Stimulated activated CD8-positive, alpha-beta memory T cell treated with anti-CD3 and anti-CD28 coated beads, Interleukin-2, amount 100 ng/mL, for 48 hours (primary cell): Measurements from ENCODE around the gene SPTAN1.
"Not testable (repeated sequence)": the region's sequence is repeated elsewhere in the genome, so short reads cannot be mapped to it uniquely, and the experiment has no call there.

Experiments
- DNase-seq, 2 donors: peaks; one replicate each; pipeline ENCODE4 v3.0.0-alpha.2; 2020; ENCODE audit warnings: low read depth in 2 of 2

The SPTAN1 gene

DNA sequence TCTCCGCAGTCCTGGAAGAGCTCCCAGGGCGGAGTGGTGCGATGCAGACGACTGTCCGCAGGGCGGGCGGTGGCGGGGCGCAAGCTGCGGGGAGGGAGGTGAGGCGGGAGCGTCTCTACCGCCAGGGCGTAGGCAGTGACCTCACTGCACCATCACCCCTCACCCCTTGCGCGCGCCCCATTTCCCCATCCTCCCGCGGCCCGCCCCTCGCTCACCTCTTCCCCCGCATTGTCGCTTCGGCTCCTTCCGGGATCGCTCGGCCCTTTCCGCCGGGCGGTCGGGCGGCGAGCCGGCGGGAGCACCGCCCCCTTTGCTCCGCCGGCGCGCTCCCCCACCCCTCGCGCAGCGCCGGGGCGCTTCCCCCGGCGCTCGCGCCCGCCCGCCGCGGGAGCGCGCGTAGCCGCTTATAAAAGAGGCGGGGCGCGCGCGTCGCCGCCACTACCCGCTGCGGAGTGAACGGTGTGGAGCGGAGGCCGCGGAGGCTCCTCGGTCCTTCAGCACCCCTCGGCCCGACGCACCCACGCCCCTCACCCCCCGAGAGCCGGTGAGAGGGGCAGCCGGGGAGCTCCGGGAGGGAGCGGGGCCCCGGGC, at the start of gene SPTAN1:
SPTAN1 (plus strand) TSS at position 435 of the 591 bp plus-strand sequence. CDS start 14,154 bp downstream, outside the sequence.
- peak; percentile 86 to 90 for DNase-seq

DNA sequence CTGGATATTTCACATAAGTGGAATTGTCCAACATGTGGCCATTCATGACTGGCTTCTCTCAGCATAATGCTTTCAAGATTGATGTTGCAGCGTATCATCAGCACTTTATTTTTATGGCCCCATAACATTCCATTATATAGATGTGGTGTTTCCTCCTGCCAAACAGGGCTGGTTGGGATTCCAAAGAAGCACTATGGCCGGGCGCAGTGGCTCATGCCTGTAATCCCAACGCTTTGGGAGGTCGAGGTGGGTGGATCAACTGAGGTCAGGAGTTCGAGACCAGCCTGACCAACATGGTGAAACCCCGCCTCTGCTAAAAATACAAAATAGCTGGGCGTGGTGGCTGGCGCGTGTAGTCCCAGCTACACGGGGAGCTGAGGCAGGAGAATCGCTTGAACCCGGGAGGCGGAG, 49.0 kb upstream of the SPTAN1 start:
- not testable (repeated sequence) for DNase-seq

DNA sequence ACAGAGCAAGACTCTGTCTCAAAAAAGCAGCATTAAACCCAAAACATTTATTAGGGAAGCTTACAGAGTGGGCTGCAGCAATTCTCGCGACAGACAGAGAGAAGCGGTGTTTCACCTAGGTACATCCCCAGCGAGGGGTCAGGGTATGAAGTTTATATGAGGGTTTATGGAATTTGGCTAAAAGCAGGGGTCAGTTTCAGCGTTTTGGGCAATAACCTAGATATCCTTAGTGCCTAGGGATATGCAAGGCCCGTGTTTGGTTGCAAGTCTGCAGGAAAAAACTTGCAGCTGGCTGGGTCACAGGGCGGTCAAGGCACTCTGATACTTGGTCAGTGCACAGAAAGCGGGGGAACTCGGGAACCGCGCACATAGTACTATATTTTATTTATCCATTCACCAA, 48.5 kb upstream of the SPTAN1 start:
- no peak for DNase-seq

DNA sequence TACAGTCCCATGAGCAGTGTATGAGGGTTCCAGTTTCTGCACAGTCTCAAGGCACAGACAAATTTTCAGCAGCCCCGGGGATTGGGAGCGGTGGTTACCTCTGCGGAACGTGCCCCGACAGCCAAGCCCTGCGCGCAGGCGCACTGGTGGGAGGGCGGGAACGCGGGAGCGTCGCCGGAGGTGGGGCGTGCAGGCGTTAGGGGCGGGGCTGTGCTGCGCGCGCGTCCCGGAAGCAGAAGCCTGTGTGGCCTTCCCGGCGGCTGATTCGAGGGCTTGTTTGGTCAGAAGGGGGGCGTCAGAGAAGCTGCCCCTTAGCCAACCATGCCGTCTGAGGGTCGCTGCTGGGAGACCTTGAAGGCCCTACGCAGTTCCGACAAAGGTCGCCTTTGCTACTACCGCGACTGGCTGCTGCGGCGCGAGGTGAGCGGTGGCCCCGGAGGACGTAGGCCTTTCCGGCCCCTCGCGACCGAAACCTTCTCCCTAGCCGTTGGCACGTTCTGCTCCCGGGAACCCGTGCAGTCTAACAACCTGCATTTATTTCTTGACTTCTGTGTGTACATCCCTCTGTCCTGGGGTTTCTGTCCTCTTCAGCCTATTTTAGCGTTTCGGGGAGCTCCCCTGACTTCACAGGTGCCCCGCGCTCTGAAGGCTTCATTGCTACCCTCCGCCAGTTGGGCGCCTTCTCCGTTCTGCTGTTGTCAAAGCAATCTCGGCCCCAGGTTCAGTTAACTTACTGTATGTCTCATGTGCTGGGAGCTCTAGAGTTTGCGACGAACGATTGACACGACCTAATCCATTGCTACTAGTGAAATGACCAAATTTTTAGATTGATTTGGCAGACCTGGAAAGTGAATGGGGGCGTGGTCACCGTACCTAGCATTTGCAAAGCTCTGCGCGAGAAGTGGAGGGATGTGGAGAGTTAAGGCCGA, 47.6 kb upstream of the SPTAN1 start, which contains the start of gene GLE1:
GLE1 (plus strand) TSS at position 235 of the 929 bp plus-strand sequence; CDS start at position 322, 87 bp downstream.
- DNase-seq: peak; percentile 97 to 99

DNA sequence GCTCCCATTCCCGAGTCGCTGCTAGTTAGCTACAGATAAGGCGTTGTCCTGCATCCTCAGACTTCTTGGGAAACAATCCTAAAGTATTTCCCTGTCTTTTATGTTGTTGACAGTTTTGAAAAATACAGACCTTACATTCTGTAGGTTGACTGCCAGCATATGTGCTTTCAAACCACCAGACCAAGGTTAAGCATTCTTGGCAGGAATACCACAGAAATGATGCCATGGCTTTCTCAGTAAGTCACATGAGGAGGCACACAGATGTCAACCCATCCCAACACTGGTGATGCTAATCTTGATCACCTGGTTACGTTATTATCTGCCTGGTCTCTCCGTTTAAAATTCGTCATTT, 47.0 kb upstream of the SPTAN1 start:
- DNase-seq: no peak

DNA sequence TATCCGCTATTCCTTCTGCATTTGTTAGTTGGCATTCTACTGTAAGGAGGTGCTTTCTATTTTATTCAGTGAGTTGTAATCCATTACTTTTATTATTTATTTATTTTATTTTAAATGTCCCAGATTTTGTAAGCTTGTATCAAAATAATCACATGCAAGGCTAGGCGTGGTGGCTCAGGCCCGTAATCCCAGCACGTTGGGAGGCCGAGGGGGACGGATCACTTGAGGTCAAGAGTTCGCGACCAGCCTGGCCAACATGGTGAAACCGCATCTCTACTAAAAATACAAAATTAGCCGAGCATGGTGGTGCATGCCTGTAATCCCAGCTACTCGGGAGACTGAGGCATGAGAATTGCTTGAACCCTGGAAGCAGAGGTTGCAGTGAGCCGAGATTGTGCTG, 46.5 kb upstream of the SPTAN1 start:
- not testable (repeated sequence) for DNase-seq

DNA sequence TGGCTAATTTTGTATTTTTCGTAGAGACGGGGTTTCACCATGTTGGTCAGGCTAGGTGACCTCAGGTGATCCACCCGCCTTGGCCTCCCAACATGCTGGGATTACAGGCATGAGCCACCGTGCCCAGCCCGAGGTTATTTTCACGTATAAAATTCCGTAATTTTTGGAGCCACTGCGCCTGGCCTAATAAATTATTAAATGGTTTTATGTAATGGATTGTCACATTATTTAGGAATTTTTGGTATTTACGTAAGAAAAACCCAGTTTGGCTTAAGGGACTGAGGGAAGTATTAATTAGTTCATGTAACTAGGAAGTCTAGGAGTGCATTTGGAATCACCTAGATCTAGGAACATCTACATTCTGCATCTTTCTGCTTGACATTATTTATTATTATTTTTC, 39.6 kb upstream of the SPTAN1 start:
- DNase-seq: no peak

DNA sequence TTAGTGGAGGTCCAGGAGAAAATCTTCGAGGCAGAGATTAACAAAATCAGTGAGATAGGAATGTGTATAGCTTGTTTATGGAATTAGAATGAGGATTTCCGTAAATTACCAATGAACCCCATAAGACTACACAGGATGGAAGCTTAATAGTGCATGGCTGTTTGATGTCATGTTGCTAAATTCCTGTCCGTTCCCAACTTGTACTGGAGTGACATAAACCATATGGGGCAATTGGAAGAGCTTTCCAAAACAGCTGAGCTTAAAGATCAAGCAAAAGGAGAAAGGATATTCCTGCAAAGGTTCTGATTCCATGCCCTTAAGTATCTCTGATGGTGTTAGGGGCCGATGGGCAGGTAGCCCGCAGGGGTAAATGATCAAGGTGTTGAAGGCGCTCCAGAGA, 30.4 kb upstream of the SPTAN1 start:
- no peak for DNase-seq

DNA sequence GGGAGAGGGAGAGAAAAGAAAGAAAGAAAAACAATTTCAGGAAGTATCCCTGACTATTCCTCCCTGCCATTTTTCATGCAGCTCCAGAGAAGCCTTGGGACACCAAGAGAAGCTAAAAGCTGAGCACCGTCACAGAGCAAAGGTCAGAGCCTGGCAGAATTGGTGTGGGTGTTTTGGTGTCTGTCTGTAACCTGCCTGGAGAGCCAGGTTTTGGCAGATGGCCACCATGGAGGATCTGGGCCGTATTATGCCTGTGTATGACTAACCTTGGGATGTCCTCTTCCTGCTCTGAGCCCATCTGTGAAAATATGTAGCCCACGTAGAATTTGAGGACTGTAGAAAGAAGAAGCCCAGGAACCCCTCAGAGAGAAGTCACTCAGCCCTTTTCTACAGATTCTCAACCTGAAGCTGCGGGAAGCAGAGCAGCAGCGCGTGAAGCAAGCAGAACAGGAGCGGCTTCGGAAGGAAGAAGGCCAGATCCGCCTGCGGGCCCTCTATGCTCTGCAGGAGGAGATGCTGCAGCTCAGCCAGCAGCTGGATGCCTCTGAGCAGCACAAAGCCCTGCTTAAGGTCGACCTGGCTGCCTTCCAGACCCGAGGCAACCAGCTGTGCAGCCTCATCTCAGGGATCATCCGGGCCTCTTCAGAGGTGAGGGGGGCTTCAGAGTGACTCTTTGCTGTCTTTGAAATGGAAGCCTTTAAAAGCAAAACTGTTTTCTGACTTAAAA, 29.0 kb upstream of the SPTAN1 start:
- no peak for DNase-seq

DNA sequence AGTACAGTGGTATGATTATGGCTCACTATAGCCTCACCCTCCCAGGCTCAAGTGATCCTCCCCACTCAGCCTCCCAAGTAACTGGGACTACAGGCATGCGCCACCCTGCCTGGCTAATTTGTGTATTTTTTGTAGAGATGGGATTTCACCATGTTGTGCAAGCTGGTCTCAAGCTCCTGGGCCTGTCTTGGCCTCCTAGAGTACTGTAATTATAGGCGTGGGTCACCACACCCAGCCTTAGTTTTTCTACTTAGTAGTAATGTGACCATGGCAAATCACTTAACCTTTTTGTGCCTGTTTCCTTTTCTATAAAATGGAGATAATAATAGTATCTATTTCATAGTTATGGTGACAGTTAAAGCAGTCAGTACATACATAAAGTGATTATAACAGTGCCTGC, 25.7 kb upstream of the SPTAN1 start:
- no peak for DNase-seq

DNA sequence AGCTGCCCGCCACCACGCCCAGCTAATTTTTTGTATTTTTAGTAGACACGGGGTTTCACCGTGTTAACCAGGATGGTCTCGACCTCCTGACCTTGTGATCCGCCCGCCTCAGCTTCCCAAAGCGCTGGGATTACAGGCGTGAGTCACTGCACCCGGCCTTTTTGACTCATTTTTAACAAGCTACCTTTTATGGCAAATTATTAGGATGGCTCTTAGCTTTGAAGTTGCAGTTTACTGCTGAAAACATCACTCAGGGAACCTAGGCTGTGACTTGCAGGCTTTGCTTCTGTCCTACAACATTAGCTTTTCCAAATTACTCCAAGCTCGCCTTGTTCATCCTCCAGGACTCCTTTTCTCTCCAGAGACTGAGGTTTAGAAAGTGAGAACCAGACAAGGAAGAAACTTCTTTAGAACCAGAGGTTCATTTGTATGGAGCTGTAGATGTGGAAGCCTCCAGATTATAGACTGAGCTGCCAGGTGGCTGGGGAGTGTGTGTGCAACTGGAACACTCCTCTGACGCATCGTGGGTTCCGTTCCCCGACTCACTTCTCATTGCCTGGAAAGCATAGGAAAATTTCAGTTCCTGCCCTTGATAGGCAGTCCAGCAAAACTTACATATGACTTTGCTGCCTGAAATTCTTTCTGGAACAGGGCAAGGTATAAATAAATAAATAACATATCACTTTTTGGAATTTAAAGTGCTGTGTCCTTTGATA, 23.8 kb upstream of the SPTAN1 start:
- no peak for DNase-seq

DNA sequence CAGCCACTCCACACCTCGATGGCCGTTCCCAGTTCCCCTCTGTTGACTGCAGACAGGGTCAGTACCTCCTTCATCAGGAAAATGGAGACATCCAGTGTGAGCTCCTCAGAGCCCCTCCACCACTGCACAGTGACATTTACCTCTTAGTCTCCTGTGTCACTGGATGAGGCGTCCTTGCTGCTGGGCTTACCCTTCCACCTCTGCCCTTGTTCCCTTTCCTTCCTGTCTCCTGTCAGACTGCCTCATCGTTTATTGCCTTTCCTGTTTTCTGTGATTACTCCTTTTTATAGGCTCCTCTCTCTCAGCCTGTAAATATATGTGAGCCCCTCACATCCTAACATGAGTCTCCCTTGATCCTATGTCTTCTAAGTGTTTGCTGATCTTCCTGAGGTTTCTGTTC, 23.2 kb upstream of the SPTAN1 start:
- no peak for DNase-seq

DNA sequence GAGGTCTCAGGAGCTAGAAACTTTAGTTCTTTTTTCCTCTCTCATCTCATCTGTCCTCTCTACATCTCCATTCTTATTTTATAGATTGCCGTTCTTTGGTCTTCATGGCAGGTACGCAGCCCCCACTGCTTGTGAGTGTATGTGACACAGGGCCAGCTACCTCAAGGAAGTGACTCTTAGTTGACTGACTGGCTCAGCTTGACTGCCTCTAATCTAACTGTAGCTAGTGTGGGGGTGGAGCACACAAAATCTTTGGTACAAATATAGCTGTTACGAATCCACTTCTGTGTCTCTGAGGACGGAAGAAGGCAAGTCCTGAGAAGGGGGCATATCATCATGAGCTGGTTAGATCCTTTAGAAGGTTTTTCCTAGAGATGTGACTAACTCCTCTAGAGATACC, 19.8 kb upstream of the SPTAN1 start:
- no peak for DNase-seq

DNA sequence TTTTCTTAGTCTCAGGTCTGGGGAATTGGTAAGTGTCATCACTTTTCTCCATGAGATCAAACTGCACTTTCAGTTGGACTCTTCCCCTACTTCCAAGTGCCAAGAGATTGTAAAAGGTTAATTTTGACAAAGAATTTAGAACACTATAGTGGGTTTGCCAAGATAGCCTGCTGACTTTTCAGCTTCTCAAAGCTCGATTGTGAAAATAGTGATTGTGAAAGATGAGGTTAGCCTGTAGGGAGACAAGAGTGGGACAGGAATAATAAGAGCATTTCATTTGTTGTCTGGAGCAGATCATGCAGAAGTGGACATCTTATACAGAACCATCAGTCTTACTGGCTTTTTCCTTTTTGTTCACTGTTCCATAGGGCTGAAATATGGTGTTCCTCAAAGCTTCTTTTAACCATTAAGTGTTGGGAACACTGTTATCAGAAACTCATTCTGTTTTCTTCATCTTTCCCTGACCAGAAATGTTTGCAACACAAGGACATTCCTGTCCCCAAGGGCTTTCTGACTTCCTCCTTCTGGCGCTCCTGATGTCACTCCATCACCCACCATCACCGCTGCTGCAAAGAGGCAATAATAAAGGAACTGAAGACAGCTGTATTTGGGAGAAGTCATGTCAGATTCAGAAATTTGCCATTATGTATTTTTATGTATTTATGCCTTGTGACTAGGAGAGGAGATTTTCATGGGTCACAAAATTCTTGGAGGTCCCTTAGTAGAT, 11.6 kb upstream of the SPTAN1 start:
- DNase-seq: no peak

DNA sequence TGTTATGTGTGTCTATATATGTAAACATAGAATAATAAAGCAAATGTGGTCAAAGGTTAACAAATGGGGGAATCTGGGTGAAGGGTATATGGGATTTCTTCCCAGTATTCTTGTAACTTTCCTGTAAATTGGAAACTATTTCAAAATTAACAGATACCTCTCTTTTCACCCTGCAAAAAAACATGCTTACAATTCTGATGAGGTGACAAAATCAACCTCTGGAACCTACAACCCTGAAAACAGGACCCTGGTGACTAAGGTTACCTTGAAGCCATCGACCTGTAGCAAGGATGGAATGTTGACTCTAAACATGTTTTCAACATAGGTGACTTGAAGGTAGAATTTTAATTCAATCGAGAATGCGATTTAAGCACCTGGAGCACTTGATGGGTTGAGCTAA, 5.9 kb upstream of the SPTAN1 start:
- DNase-seq: no peak

DNA sequence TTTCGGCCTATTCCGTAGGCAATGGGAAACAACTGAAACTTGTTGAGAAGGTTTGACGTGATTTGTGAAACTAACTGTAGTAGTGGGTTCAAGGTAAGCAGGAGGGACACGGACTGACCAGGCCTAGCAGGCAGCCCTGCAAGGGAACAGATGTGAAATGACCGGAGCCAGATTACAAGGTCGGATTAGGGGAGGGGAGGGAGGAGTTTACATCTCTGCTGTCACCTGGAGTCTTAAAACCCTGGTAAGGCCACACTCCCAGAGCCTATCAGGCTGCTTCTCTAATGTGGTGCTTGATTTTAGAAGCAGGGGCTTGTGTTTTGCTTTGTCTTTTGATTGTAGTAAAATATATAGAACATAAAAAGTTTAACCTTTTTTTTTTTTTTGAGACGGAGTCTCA, 3.5 kb upstream of the SPTAN1 start:
- no peak for DNase-seq

DNA sequence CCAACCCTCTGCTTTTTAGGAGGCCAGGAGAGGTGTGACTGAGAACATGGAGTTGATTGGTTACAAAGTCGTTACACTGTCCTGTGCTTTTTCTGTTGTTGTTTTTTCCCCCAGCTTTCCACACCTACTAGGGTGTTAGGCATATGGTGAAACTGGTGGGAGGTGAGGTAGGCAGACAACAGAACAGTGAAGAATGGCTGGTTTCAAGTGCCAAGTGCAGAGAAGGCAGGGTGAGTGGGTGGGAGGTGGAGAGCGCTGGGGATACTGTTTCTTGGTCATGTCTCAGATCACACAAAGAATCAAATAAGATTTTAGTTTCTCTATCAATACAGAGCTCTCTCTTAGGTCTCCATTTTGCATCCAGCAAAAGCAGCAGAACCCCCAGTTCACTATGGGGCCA, 2.2 kb upstream of the SPTAN1 start:
- peak in 1 of 2 donors; percentile 18 for DNase-seq

DNA sequence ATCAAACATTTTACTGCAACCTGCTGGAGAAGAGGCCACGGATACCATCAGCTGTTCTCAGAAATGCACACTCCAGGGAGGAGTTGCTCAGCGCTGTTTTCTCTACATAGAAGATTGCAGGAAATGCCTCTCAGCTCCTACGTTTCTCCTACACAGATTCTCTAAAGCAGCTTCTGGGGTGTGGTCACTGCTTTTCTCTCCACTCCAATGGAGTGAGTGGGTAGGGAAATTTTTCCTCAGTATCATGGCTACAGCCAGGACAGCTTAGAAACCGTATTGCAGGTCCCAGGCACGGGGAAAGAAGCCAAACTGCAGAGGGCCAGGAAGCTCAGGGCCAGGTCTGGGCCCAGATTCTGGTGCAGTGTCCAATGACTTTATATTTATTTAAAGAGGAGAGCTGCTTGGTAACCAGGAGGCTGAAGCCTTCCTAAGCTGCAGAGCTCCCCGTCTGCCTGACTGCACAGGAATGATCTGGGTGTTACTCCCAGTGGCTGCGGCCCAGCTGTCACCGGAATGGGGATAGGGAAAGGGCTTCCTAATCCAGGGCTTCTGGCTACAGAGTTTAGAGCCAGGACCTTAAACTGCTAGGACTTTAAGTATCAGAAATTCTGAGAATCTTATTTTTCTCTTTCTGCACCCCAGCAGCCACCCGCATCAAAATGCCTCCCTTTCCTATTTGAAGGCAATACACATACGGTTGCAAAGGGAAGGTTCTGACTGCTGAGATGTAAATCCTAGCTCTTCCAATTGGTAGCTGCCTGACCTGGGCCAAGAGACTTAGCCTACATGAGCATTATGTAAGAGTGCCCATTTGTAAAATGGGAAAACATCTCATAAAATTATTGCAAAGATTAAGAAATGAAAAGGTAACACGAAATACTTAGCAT, 1.4 kb upstream of the SPTAN1 start:
- DNase-seq: no peak

DNA sequence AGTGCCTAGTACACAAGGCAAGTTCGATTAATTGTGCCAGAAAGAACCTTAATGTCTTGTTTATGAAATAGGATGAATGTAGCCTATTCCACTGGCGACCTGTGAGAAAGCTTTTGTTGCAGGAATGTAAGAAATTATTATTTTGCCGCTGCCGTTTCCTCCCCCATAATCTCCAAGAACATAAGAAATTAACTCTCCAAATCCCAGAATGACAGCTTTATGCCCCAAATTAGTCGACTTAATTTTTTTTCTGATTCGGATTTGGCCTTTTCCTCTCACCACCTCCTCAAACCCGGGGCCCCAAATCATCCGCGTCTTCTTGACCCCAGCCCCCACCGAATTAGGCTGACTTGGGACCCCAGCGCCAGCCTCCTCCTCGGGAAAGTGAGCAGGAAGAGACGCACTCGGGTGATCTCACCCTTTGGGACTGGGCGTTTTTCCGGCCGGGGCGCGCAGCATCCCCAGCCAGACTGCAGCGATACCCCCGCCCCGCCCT, 682 bp upstream of the SPTAN1 start:
- DNase-seq: no peak
